GM12878 (cell line): Measurements from ENCODE around the gene PTPN14. TPM values are rescaled to one million over a fixed set of nuclear protein-coding genes. Genes with fewer than 3 reads are reported as not detected.

ENCODE experiments used
- ATAC-seq: fragments of 200-7000 bp; cut with Tn5 transposase; 3 replicates; pipeline ENCODE4 v1.9.1; 2020; ENCODE audit warnings: mild to moderate bottlenecking, moderate library complexity
- BruUV-seq: library from RNA; stranded (reverse); fragments of 400-500 nt; replicated peaks from 2 replicates; lab custom pipeline; 2021; lab: Mats Ljungman, UMichigan
- CTCF ChIA-PET: fragments of 300-600 bp; sonication (Branson Sonifier 250); formaldehyde crosslinking; extraction: SDS; loops from one replicate; lab custom pipeline; 2021; ENCODE audit warnings: inconsistent platforms; lab: Yijun Ruan, JAX
- POLR2A ChIA-PET: fragments of 350-600 bp; formaldehyde crosslinking; extraction: SDS; loops from one replicate; lab custom pipeline; 2021; ENCODE audit warnings: inconsistent platforms; lab: Charles Lee
- RAD21 ChIA-PET: fragments of 300-600 bp; sonication (Branson Sonifier 250); formaldehyde crosslinking; loops from one replicate; lab custom pipeline; 2023; ENCODE audit warnings: antibody characterized with exemption; ENCODE audit not compliant: unreplicated experiment; lab: Charles Lee
- SMC1A ChIA-PET: fragments of 300-600 bp; sonication (Branson Sonifier 250); formaldehyde crosslinking; loops from one replicate; lab custom pipeline; 2023; ENCODE audit not compliant: unreplicated experiment, uncharacterized antibody; lab: Charles Lee
- DNase-seq: peaks from one replicate; pipeline ENCODE4 v3.0.0-alpha.2; 2011; ENCODE audit warnings: low read depth, low spot score
- FAIRE-seq: peaks from 3 replicates; lab custom pipeline; 2011; peaks lifted over from hg19 to GRCh38; lab: Jason Lieb, UNC
- H2AFZ ChIP-seq: 2 replicates; pipeline ENCODE4 v1.6.0; 2011; ENCODE audit warnings: low read depth, low read length, control low read depth; ENCODE audit not compliant: control insufficient read depth
- H3K27ac ChIP-seq: 2 replicates; pipeline ENCODE4 v1.5.1; 2011; ENCODE audit warnings: control low read depth; ENCODE audit not compliant: control insufficient read depth, insufficient read depth
- H3K27me3 ChIP-seq, 2 experiments: replicated peaks in 1 of 2; 2 replicates each; pipeline versions ENCODE4 v1.6.0 to v1.6.1; 2011; ENCODE audit warnings: low read length in 1 of 2; ENCODE audit not compliant: control insufficient read depth in 2 of 2, insufficient read depth in 2 of 2
- H3K36me3 ChIP-seq, 2 experiments: 2 replicates each; pipeline ENCODE4 v1.5.1; 2011; ENCODE audit warnings: low read length in 1 of 2; ENCODE audit not compliant: control insufficient read depth in 2 of 2, insufficient read depth in 2 of 2
- H3K4me1 ChIP-seq: 2 replicates; pipeline ENCODE4 v1.6.1; 2011; ENCODE audit warnings: mild to moderate bottlenecking, low read length, moderate library complexity, mixed read lengths; ENCODE audit not compliant: control insufficient read depth, insufficient read depth
- H3K4me2 ChIP-seq: 2 replicates; pipeline ENCODE4 v1.6.0; 2011; ENCODE audit warnings: control low read depth; ENCODE audit not compliant: control insufficient read depth, insufficient read depth
- H3K4me3 ChIP-seq: fragments of 200-600 bp; sonication (generic); 2 replicates; pipeline ENCODE4 v1.5.1; 2016
- H3K79me2 ChIP-seq: 2 replicates; pipeline ENCODE4 v1.6.0; 2011; ENCODE audit warnings: low read length; ENCODE audit not compliant: control insufficient read depth, insufficient read depth
- H3K9ac ChIP-seq: 2 replicates; pipeline ENCODE4 v1.8.0; 2011; ENCODE audit warnings: low read length, control low read depth, mixed read lengths; ENCODE audit not compliant: control insufficient read depth, insufficient read depth
- H3K9me3 ChIP-seq: replicated peaks from 3 replicates; pipeline ENCODE4 v1.5.1; 2011; ENCODE audit warnings: mild to moderate bottlenecking, low read length; ENCODE audit not compliant: control insufficient read depth, insufficient read depth
- H4K20me1 ChIP-seq: 2 replicates; pipeline ENCODE4 v1.6.0; 2011; ENCODE audit not compliant: control insufficient read depth, insufficient read depth
- ATF7 ChIP-seq: fragments of 450-650 bp; IDR thresholded peaks from 2 replicates; pipeline ENCODE4 v1.6.1; 2016; ENCODE audit warnings: low read depth, mild to moderate bottlenecking
- EZH2 ChIP-seq: IDR thresholded peaks from 2 replicates; pipeline ENCODE4 v1.6.1; 2012; ENCODE audit warnings: low read depth, mild to moderate bottlenecking, control low read depth, inconsistent platforms, low read length, borderline replicate concordance; ENCODE audit not compliant: control insufficient read depth
- HCFC1 ChIP-seq: fragments of 150-350 bp; IDR thresholded peaks from 2 replicates; pipeline ENCODE4 v1.6.1; 2014; ENCODE audit warnings: low read length
- HDAC2 ChIP-seq: fragments of 200-600 bp; sonication (generic); IDR thresholded peaks from 2 replicates; pipeline ENCODE4 v1.6.1; 2017
- LARP7 ChIP-seq: fragments of 450-650 bp; IDR thresholded peaks from 2 replicates; pipeline ENCODE4 v1.6.1; 2017; ENCODE audit warnings: mild to moderate bottlenecking
- NBN ChIP-seq: fragments of 450-650 bp; IDR thresholded peaks from 2 replicates; pipeline ENCODE4 v1.6.1; 2016
- RELA ChIP-seq: fragments of 450-650 bp; IDR thresholded peaks from 2 replicates; pipeline ENCODE4 v1.8.0; 2014; ENCODE audit warnings: borderline replicate concordance; ENCODE audit not compliant: partially characterized antibody
- WGBS: methylation state at CpG from one replicate; pipeline ENCODE4 v1.1.6; 2016; ENCODE audit warnings: low lambda C conversion rate; ENCODE audit not compliant: insufficient replicate concordance, insufficient coverage; ENCODE audit errors: missing lambda C conversion rate; 5-methylcytosine and 5-hydroxymethylcytosine counted together
- in situ Hi-C: fragments of 300-500 bp; cut with MboI; formaldehyde crosslinking; loops from 9 replicates; pipeline ENCODE4 v1.14.3; 2018; ENCODE audit warnings: mixed read lengths
- intact Hi-C: fragments of 100-400 bp; cut with micrococcal nuclease; formaldehyde crosslinking; loops from one replicate; pipeline ENCODE4 v1.14.2; 2022; ENCODE audit not compliant: unreplicated experiment
- polyA plus RNA-seq, 11 experiments: library from polyadenylated mRNA; depleted of rRNA in 4 of 11; unstranded in 6 of 11; stranded (reverse) in 5 of 11; fragments of >200 nt; fragmentation: Nextera tagmentation in 4 of 11; fragmentation: Illumina TruSeq in 1 of 11; extraction: Ambion mirVana in 4 of 11; extraction: Trizol in 1 of 11; gene quantifications; 1 replicate in 1 of 11; 2 replicates in 10 of 11; pipeline versions ENCODE4 v1.2.1 to v1.2.3, GENCODE V29; 2011 to 2016; ENCODE audit warnings: inconsistent platforms in 2 of 11, missing spikeins in 2 of 11, low read depth in 1 of 11
- total RNA-seq, 4 experiments: library from RNA; depleted of rRNA in 3 of 4; stranded (reverse); fragments of >200 nt in 3 of 4; fragmentation: Illumina TruSeq in 1 of 4; extraction: Trizol in 1 of 4; gene quantifications; 2 replicates each; pipeline versions ENCODE4 v1.2.1 to v1.2.3, GENCODE V29; 2013 to 2021
- TF ChIP-seq, protein P1 (sequence below): fragments of 450-650 bp; IDR thresholded peaks from 2 replicates; pipeline ENCODE4 v1.6.1; 2017; ENCODE audit warnings: mild to moderate bottlenecking
- TF ChIP-seq, protein P2 (sequence below): IDR thresholded peaks from 2 replicates; pipeline ENCODE4 v1.6.1; 2012; ENCODE audit warnings: low read length, inconsistent platforms
- TF ChIP-seq, protein P3 (sequence below): fragments of 450-650 bp; IDR thresholded peaks from 2 replicates; pipeline ENCODE4 v1.6.1; 2017; ENCODE audit warnings: low read depth, mild to moderate bottlenecking, moderate library complexity

PTPN14 gene
- total and polyA plus RNA-seq, 10 of the 15 experiments (the other 5 are each of a cell fraction or from before 2014, with no cell fraction given): 0.05 to 5.1 (median 0.44) TPM

DNA sequence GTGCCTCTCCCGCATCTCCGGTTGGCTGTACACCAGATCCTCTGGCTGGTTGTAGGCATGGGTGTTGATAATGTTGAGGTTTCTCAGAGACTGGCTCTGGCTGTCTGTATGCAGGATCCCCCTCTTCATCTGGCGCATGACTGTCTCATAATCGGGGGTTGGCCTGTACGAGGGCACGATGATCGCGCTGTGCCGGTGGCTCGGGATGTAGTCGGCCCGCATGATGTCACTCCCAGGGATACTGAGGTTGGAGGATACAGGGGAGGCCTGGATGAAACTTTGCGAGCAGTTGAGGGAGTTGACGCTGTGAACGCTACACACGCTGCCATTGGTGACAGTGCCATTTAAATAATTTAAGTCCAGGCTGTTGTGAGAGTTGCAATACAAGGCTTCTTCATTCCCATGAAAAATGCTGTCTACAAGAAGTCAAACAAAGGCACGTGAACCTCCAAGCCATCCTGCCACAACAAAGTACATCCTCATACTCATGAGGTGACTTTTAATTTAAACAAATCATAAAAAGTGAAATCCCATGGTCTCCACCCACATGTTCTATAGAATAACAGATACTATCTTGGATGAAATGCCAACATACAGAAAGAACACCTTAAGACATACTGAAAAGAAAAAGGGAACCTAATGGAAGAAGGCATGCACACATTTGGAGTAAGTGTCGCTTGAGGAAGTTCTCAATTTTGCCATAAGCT is 166.9 kb downstream of the PTPN14 start:
- BruUV-seq: no TSS peak
- intact Hi-C loops: no loop called here
- TF ChIP-seq, protein P1, sequence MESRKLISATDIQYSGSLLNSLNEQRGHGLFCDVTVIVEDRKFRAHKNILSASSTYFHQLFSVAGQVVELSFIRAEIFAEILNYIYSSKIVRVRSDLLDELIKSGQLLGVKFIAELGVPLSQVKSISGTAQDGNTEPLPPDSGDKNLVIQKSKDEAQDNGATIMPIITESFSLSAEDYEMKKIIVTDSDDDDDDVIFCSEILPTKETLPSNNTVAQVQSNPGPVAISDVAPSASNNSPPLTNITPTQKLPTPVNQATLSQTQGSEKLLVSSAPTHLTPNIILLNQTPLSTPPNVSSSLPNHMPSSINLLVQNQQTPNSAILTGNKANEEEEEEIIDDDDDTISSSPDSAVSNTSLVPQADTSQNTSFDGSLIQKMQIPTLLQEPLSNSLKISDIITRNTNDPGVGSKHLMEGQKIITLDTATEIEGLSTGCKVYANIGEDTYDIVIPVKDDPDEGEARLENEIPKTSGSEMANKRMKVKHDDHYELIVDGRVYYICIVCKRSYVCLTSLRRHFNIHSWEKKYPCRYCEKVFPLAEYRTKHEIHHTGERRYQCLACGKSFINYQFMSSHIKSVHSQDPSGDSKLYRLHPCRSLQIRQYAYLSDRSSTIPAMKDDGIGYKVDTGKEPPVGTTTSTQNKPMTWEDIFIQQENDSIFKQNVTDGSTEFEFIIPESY: no peak
- TF ChIP-seq NBN (no peak), ATF7 (no peak), HCFC1 (no peak), LARP7 (no peak), HDAC2 (no peak), RELA (no peak), EZH2 (no peak)
- TF ChIP-seq, protein P2, sequence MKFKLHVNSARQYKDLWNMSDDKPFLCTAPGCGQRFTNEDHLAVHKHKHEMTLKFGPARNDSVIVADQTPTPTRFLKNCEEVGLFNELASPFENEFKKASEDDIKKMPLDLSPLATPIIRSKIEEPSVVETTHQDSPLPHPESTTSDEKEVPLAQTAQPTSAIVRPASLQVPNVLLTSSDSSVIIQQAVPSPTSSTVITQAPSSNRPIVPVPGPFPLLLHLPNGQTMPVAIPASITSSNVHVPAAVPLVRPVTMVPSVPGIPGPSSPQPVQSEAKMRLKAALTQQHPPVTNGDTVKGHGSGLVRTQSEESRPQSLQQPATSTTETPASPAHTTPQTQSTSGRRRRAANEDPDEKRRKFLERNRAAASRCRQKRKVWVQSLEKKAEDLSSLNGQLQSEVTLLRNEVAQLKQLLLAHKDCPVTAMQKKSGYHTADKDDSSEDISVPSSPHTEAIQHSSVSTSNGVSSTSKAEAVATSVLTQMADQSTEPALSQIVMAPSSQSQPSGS: no peak
- TF ChIP-seq, protein P3, sequence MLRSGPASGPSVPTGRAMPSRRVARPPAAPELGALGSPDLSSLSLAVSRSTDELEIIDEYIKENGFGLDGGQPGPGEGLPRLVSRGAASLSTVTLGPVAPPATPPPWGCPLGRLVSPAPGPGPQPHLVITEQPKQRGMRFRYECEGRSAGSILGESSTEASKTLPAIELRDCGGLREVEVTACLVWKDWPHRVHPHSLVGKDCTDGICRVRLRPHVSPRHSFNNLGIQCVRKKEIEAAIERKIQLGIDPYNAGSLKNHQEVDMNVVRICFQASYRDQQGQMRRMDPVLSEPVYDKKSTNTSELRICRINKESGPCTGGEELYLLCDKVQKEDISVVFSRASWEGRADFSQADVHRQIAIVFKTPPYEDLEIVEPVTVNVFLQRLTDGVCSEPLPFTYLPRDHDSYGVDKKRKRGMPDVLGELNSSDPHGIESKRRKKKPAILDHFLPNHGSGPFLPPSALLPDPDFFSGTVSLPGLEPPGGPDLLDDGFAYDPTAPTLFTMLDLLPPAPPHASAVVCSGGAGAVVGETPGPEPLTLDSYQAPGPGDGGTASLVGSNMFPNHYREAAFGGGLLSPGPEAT: no peak
- Histone ChIP-seq H3K27ac (no peak overlapping the region), H3K79me2 (no peaks in the 10 kb centered on the region), H3K27me3 (no peaks in the 10 kb centered on the region), H3K4me1 (no peaks in the 10 kb centered on the region), H4K20me1 (no peaks in the 10 kb centered on the region), H3K4me3 (no peak overlapping the region), H3K9ac (no peak overlapping the region), H3K36me3 (no peaks in the 10 kb centered on the region), H3K9me3 (no peaks in the 10 kb centered on the region), H2AFZ (no peak overlapping the region), H3K4me2 (no peak overlapping the region)
- FAIRE-seq (no peak), ATAC-seq (no peak), DNase-seq (no peak)
- WGBS: 81% methylated on average over 18 of the region's 18 CpGs
- CTCF ChIA-PET: no interaction called here
- in situ Hi-C loops: no loop called here
- RAD21 ChIA-PET: no interaction called here
- SMC1A ChIA-PET: interaction anchor here (0.9 to 1.0 kb wide), 2 partner anchors 35 to 60 kb away, joined by 3 read pairs; no protein-coding TSS in a partner anchor
- POLR2A ChIA-PET: interaction anchor here (0.5 kb wide), 1 partner anchor 52 kb away, joined by 5 read pairs; no protein-coding TSS in a partner anchor
